Urinary bladder (tissue), 4 donors: ENCODE data around the gene MTA1. TPM values are rescaled to one million over a fixed set of nuclear protein-coding genes. Genes with fewer than 3 reads are reported as not detected.

Experiments used
- DNase-seq: peaks from one replicate; pipeline ENCODE4 v3.0.0-alpha.2; 2015; ENCODE audit errors: extremely low spot score
- H3K27ac ChIP-seq: one replicate; pipeline ENCODE4 v1.5.1; 2013; ENCODE audit warnings: low read depth, mild to moderate bottlenecking, moderate library complexity
- H3K36me3 ChIP-seq: one replicate; pipeline ENCODE4 v1.6.1; 2013; ENCODE audit warnings: mild to moderate bottlenecking, moderate library complexity; ENCODE audit not compliant: insufficient read depth
- H3K4me1 ChIP-seq: one replicate; pipeline ENCODE4 v1.6.1; 2013; ENCODE audit warnings: mild to moderate bottlenecking, moderate library complexity; ENCODE audit not compliant: insufficient read depth
- H3K4me3 ChIP-seq: one replicate; pipeline ENCODE4 v1.5.1; 2013; ENCODE audit warnings: low read depth, low read length
- WGBS: extraction: QIAGEN DNeasy Blood & Tissue Kit; methylation state at CpG from one replicate; pipeline ENCODE4 v1.1.7; 2013; 5-methylcytosine and 5-hydroxymethylcytosine counted together
- polyA plus RNA-seq: library from polyadenylated mRNA; stranded (reverse); fragments of 200-250 nt; gene quantifications from one replicate; pipeline ENCODE4 v1.2.3, GENCODE V29; 2013
- total RNA-seq: library from RNA; depleted of rRNA; stranded (reverse); fragments of >200 nt; gene quantifications from one replicate; pipeline ENCODE4 v1.2.3, GENCODE V29; 2014
- donor health status: healthy with polysubstance abuse.
- donor health status: healthy.

Gene MTA1
- total RNA-seq: 51.5 TPM
- 67.3 TPM for polyA plus RNA-seq

GRCh38 chr14:105419195-105420091, at the start of gene MTA1:
MTA1 (plus strand) TSS chr14:105419827; CDS start chr14:105420036, 209 bp downstream.
- H3K27ac ChIP-seq: peak within 1 kb of the TSS; percentile 14
- H3K36me3 ChIP-seq: no peaks in the 10 kb centered on the region
- peak within 1 kb of the TSS; percentile 94 for H3K4me3 ChIP-seq
- DNase-seq: no peak
- 5% methylated on average over 89 of the region's 96 CpGs for WGBS
- no peaks in the 10 kb centered on the region for H3K4me1 ChIP-seq

- Histone ChIP-seq H3K4me3 (no peak overlapping the region), H3K27ac (no peak overlapping the region), H3K36me3 (no peaks in the 10 kb centered on the region), H3K4me1 (no peaks in the 10 kb centered on the region)
- no peak for DNase-seq
- WGBS: 84% methylated on average over 11 of the region's 11 CpGs
Observed at GRCh38 chr14:105374389-105374788, 45.2 kb upstream of the MTA1 start.

DNA sequence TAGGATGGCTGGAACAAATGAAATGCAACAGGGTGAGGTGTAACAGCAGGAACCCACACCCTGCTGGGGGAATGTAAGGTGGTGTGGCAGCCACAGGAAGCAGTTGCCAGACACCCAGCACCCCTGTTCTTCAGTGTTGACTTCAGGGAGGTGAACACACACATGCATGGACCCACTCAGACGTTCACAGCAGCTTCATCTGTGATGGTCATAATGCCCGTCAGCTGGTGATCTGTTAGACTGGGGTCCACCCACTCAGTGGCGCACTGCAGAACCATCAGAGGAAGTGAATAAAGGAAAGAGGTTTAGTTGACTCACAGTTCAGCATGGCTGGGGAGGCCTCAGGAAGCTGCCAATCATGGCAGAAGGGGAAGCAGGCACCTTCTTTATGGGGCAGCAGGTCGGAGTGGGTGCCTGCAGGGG, 44.0 kb upstream of the MTA1 start:
- Histone ChIP-seq H3K4me1 (no peaks in the 10 kb centered on the region), H3K4me3 (no peak overlapping the region), H3K27ac (no peak overlapping the region), H3K36me3 (peaks cover 1% of the 10 kb centered on the region)
- WGBS: 64% methylated on average over 4 of the region's 4 CpGs
- no peak for DNase-seq

DNA sequence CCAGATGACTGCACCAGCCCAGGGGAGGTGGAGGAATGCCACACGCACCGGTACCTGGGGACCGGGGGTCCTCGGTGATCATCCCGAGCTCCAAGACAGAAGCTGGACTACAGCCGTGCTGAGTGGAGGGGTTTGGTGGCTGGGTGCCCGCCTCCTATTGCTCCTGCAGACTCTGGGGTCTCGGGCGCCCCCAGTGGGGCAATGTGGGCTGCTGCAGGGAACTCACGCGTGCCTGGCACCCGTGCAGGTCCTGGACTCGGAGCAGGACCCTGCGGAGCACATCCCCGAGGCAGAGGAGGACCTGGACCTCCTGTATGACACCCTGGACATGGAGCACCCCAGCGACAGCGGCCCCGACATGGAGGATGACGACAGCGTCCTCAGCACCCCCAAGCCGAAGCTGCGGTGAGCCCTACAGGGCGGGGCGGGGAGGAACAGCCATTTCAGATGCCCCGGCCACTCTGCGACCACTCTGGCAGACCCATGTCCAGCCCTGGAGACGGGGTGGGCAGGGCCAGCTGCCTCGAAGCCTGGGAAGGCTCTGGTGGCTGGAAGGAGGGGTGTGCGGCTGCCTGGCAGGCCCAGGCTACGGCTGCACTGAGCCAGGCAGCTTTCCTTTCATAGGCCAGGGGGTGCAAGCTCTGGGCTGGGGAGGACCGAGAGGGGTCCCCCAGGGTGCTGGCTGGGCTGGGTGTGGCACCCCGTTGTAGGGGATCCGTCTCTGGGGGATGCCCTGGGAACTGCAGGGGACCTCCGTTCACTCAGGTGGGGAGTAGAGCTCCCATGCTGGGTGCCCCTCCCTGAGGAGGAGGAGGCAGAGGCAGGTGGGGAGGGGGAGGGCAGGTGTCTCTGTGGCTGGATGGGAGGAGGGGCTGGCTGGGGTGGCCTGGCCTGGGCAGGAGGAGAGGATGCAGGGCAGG, 42.8 kb upstream of the MTA1 start:
- H3K4me3 ChIP-seq: no peak overlapping the region
- H3K4me1 ChIP-seq: no peaks in the 10 kb centered on the region
- 83% methylated on average over 34 of the region's 34 CpGs for WGBS
- DNase-seq: no peak
- H3K36me3 ChIP-seq: peaks cover 1% of the 10 kb centered on the region
- H3K27ac ChIP-seq: no peak overlapping the region

- 91% methylated on average over 23 of the region's 23 CpGs for WGBS
- H3K4me3 ChIP-seq: no peak overlapping the region
- peaks cover 1% of the 10 kb centered on the region for H3K36me3 ChIP-seq
- H3K4me1 ChIP-seq: no peaks in the 10 kb centered on the region
- no peak overlapping the region for H3K27ac ChIP-seq
- no peak for DNase-seq
Observed at GRCh38 chr14:105377555-105378182, 42.0 kb upstream of the MTA1 start.

- Histone ChIP-seq H3K27ac (no peak overlapping the region), H3K4me1 (no peaks in the 10 kb centered on the region), H3K4me3 (no peak overlapping the region), H3K36me3 (peaks cover 3% of the 10 kb centered on the region)
- 80% methylated on average over 11 of the region's 11 CpGs for WGBS
- no peak for DNase-seq
Observed at GRCh38 chr14:105378199-105378598, 41.4 kb upstream of the MTA1 start.

GRCh38 chr14:105378873-105379685, 40.5 kb upstream of the MTA1 start:
- DNase-seq: no peak
- H3K36me3 ChIP-seq: peaks cover 3% of the 10 kb centered on the region
- H3K4me1 ChIP-seq: no peaks in the 10 kb centered on the region
- H3K27ac ChIP-seq: no peak overlapping the region
- whole genome bisulfite sequencing: 91% methylated on average over 17 of the region's 17 CpGs
- no peak overlapping the region for H3K4me3 ChIP-seq

- Histone ChIP-seq H3K27ac (no peak overlapping the region), H3K36me3 (peaks cover 3% of the 10 kb centered on the region), H3K4me1 (no peaks in the 10 kb centered on the region), H3K4me3 (no peak overlapping the region)
- DNase-seq: no peak
- WGBS: 93% methylated on average over 14 of the region's 14 CpGs
Observed at GRCh38 chr14:105379946-105380345, 39.7 kb upstream of the MTA1 start.

- DNase-seq: no peak
- peaks cover 3% of the 10 kb centered on the region for H3K36me3 ChIP-seq
- H3K4me1 ChIP-seq: no peaks in the 10 kb centered on the region
- no peak overlapping the region for H3K4me3 ChIP-seq
- WGBS: 87% methylated on average over 19 of the region's 19 CpGs
- no peak overlapping the region for H3K27ac ChIP-seq
Observed at GRCh38 chr14:105380756-105381155, 38.9 kb upstream of the MTA1 start.

DNA sequence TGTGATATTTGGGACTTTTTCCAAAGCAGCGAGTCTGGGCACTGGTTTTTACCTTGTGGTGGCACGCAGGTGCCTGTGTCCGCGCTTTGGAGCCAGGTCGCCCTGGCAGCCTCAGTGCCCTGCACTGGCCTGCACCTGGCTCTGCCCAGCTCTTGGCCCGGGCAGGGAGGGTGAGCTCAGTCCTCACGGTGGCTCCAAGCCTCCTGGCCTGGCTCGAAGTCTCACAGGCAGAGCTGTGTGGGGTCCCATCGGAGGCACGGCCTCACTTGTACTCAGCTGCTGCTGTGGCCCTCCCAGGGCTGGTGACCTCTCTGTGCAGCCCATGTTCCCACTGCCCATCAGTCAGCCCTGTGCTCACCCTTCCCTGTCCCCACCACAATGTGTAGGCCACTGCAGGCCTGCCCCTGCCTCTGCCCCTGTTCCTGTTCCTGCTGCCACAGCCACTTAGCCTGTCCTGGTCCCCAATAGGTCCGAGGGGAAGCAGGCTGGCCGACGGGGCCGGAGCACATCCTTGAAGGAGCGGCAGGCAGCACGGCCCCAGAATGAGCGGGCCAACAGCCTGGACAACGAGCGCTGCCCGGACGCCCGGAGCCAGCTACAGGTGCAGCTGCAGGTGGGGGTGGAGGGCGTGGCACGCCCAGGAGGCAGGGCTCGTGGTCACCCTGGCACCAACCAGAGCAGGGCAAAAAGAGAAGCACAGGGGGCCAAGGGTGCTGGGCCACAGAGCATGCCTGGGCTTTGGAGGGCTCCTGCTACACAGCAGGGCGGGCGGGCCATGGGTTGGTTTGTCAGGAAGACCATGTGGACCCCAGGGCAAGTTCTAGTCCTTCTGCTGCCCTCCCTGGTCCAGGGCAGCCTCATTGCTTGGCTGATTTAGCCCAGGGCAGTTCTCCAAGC, 37.9 kb upstream of the MTA1 start:
- no peak for DNase-seq
- WGBS: 94% methylated on average over 27 of the region's 27 CpGs
- Histone ChIP-seq H3K4me3 (no peak overlapping the region), H3K4me1 (no peaks in the 10 kb centered on the region), H3K27ac (no peak overlapping the region), H3K36me3 (peaks cover 3% of the 10 kb centered on the region)

- H3K4me3 ChIP-seq: no peak overlapping the region
- no peaks in the 10 kb centered on the region for H3K4me1 ChIP-seq
- H3K27ac ChIP-seq: no peak overlapping the region
- WGBS: 93% methylated on average over 26 of the region's 26 CpGs
- peaks cover 3% of the 10 kb centered on the region for H3K36me3 ChIP-seq
- DNase-seq: no peak
Observed at GRCh38 chr14:105382343-105383082, 37.1 kb upstream of the MTA1 start.
